Middle frontal gyrus (tissue), 1 donor: Measurements from ENCODE around the gene B3GLCT.
"Not testable (repeated sequence)": the region's sequence is repeated elsewhere in the genome, so short reads cannot be mapped to it uniquely, and the experiment has no call there.

Source experiments
- DNase-seq: peaks from one replicate; pipeline ENCODE4 v3.0.0-alpha.2; 2015; ENCODE audit warnings: low spot score; ENCODE audit errors: extremely low spot score

Gene B3GLCT

DNA sequence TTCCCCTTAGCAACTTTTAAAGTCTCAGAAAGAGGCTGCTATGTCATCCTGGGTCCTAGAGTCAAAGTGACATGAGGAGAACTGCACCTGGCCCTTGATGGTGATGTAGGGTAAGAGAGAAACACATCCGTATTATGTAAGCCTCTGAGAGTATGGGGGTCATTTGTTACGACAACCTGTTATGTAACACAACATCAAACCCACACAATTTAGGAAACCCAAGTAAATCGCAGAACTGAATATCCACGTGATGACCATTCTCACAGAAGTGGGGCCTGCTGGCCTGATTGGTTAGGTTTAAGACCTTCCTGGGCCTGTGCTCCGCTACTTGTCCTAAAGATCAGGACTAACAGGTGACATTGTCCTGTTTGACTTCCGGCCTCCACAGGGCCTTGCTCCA lies 15.3 kb upstream of the B3GLCT start:
- no peak for DNase-seq

DNA sequence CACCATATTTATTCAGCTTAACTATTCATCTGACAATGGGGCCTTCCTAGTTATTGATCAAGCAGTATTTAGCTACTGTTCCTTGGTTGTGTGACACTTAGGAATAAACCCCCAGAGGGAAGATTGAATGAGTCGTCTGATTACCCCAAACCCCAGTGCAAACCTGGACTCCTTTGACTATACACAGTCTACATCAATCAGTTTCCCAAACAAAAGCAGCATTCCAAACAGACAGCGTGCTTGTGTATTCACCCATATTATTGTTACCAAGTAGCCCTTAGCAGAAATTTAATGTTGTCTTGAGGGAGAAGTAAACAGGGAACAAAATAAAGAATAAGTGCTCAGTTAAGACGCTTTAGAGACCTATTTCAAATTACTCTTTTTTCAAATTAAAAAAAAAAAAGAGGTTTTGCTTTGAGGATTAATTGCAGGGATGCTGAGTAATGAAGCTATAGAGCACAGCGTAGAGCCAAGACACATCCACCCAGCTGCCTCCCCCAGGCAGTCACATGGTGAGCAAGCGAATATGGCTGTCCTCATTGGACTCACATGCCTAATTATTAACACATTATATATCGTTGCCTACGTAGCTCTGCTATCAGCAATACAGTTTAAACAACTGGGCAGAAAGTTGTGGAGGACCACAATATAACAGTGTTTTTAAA lies 14.7 kb upstream of the B3GLCT start:
- no peak for DNase-seq

GRCh38 chr13:31191748-31192147 lies 8.0 kb upstream of the B3GLCT start:
- no peak for DNase-seq

GRCh38 chr13:31192306-31192705 lies 7.5 kb upstream of the B3GLCT start:
- no peak for DNase-seq

- DNase-seq, result no peak
Measured at GRCh38 chr13:31195616-31196015, 4.2 kb upstream of the B3GLCT start.

DNA sequence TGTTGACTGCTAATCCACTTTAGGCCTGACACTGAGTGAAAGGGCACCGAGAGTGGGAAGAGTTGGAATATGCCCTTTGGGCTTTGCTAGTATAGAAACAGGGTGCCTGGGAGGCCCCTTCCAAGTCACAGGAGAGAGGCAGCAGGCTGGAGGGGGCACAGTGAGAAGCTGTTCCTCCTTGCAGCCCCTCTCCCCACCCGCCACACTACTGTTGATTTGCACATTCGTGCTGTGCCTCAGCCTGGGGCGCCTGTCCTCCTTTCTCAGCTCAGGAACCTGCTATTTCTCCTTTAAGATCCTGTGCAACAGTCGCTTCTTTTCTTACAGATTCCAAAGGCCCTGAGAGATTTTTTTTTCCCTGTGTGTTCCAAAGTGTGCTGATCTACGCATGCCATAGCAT lies 2.8 kb upstream of the B3GLCT start:
- DNase-seq, result no peak

DNA sequence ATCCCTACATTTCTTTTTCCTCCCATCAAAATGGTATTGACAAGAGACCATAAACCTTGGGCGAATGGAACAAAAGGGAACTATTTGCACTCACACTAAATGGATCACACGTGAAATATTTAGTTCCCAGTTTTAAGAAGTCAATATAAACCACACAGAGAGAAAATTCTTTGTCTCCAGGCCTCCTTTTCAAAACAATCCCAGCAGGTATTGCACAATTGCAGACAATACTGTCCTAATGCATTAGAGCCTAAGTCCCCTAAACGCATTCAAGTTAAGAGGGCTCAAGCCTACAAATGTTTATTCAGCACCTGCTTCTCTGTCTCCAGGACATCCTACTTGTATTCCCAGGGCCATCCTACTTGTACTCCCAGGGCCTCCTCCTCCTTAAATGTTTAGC lies 1.3 kb upstream of the B3GLCT start:
- no peak for DNase-seq

DNA sequence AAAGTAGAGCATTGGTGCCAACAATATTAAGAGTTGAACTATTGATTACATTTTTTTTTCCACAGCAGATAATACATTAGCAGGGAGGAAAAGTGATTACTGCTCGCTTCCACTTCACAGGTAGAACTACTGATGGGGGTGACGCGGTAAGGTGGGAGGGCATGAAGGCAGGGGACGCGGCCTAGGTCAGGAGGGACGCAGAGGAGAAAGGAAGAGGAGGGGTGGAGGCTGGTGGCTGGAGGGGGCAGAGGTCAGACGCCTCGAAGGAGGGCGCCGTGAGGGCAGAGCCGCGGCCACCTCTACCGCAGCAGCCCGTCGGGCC lies 287 bp upstream of the B3GLCT start:
- DNase-seq, result no peak

DNA sequence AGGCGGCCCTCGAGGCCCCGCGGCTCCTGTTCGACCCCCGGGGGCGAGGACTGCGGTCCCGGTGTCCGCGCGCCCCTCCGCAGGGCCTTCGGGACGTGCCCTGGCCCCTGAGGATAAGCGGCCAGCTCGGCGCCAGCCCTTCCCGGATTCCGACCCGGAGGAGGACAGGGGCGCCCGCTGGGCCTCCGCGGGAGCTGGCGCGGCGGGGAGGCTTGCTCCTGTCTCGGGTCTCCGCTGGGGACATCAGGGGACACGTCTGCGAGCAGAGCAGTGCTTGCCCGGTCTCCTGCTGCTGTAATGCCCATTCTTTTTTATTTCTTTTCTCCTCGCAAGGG lies 829 bp downstream of the B3GLCT start:
- no peak for DNase-seq

- DNase-seq, result no peak
Measured at GRCh38 chr13:31201341-31202031, 1.7 kb downstream of the B3GLCT start.

- no peak for DNase-seq
Measured at GRCh38 chr13:31204592-31204991, 4.8 kb downstream of the B3GLCT start.

- DNase-seq, result no peak
Measured at GRCh38 chr13:31207661-31208552, 8.1 kb downstream of the B3GLCT start.

DNA sequence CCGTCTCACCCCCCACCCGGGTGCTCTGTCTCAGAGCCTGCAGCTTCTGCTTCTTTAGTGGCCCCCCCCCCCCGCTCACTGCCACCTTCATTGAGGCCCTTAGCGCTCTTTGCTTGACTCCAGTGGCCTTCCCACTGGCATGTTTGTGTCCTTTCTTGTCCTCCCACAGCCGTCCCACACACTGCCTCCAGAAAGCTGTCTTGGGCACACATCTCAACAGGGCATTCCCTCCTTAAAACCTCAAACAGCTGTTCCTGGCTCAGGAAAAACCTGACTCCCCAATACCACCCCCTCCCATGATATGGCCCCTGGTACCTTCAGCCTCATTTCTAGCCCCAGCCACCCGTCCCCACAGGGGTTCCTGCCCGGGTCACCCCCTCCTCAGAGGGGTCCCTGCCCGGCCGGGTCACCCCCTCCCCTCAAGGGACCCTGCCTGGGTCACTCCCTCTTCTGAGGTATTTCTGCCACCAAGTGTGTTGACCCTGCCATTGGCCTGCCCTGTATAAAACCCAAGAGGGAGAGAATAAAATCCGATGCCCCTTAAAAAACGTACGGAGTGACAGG lies 8.9 kb downstream of the B3GLCT start:
- DNase-seq, result no peak

- DNase-seq, result no peak
Measured at GRCh38 chr13:31209172-31209840, 9.5 kb downstream of the B3GLCT start.

- DNase-seq, result no peak
Measured at GRCh38 chr13:31209841-31210210, 10.1 kb downstream of the B3GLCT start.

DNA sequence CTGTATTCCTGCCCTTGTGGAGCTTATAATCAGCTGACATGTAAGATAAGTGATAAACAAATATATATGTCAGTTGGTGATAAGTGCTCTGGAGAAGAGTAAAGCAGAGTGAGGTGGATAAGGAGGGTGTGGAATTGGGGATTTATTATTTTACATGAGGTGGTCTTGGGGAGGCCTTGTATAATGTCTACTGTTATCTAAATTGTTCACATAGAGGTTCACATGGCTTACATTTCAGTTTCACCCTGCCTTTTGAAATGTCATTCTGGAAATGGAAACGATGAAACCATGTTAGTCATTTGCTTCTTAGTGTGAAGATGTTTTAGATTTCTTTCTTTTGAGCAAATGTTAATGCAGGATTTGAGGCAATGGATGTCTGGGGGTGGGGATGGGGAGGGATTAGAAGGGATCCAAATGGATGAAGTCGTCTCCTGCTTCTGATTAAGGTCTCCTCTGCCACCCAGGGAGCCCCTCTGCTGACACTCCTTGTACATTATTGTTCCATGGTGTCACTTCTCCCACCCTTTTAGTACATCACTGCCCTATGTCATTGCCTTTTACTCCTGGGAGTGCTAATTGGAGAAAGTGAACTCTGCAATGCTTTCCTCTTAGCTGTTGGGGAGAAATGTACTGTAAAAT lies 14.0 kb downstream of the B3GLCT start:
- DNase-seq, result no peak

DNA sequence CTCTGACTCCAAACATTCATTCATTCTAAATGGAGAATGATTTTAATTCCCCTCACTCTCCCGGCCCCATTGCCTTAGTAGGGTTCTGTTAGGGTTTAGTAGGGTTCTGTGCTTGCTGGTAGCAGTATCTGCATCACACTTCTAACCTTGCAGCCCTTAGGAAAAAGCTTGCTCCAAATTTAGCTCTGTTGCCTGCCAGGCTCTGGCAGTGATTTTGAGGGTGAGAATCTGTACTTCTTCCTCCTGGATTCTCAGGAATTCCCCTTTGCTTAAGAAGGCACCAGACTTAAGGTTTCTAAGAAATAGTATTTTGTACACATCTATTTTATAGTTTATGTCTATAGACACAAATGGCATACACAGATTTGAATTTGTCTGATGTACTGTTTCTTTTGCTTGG lies 14.7 kb downstream of the B3GLCT start:
- no peak for DNase-seq

GRCh38 chr13:31216916-31217315 lies 17.1 kb downstream of the B3GLCT start:
- not testable (repeated sequence) for DNase-seq

DNA sequence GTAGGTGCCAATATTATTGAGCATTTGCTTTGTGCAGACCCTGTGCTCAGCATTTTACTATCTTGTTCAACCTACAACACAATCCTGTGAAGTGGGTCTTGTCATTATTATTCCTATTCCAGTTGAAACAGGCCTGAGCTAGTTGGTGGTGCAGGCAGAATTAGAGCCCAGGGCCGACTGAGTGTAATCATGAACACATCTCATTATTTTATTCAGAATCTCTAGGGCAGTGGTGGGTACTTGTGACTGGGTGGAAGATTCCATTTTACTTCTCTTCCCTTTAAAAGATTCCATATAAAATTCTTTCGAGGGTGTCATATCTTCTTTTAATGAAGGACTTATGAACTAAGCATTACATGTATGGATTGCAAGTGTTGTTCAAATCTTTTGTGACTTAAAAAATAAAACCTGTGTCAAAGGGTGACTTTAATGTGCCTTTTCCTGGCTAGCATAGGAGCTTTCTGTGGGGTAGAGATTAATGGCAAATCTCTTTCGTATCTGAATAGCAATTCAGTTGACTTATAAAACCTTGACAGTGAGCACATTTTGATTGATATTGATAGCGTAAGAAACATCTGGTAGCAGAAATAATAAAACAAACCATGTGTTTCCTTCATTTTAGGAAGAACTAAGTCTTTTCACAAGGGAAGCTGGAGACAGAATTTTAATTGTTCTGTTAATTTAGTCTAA lies 20.3 kb downstream of the B3GLCT start:
- no peak for DNase-seq

GRCh38 chr13:31221057-31221456 lies 21.3 kb downstream of the B3GLCT start:
- DNase-seq, result no peak

DNA sequence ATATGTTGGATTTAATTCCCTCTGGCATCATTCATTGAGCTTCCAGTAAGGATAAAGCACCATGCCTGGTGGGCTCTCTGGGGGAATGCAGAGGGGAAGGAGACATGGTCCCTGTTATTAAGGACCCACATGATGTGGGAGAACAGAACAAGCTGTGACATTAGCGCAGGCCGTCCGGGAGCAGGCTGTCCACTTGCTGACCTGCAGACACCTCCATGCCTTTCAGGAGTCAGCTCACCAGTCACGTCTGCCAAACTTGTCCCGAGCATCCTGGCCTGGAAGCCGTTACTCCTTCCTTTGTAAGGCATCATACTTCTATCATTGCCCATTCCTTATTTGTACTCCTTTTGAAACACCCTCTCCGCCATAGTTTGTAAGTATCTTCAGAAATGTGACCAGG lies 23.4 kb downstream of the B3GLCT start:
- no peak for DNase-seq
